Measurements from ENCODE around the gene BFSP2. TPM values are rescaled to one million over a fixed set of nuclear protein-coding genes. Genes with fewer than 3 reads are reported as not detected.

Gene BFSP2
- total RNA-seq, 1 donor from 2014 or later, result not detected

- Mint-ChIP-seq H3K4me3 (ENCODE audit: unreplicated experiment) (no peak overlapping the region), H3K27me3 (ENCODE audit: unreplicated experiment) (no peaks in the 10 kb centered on the region), H3K36me3 (ENCODE audit: low read depth, unreplicated experiment) (no peaks in the 10 kb centered on the region), H3K27ac (ENCODE audit: unreplicated experiment) (no peak overlapping the region), H3K4me1 (ENCODE audit: unreplicated experiment) (no peaks in the 10 kb centered on the region), H3K9me3 (ENCODE audit: unreplicated experiment) (no peaks in the 10 kb centered on the region)
- no peak for DNase-seq (ENCODE audit: low spot score)
- no peak for TF ChIP-seq CTCF (IDR thresholded peaks at IDR 0.05; ENCODE audit: unreplicated experiment)
Measured at GRCh38 chr3:133445108-133445507, 45.3 kb downstream of the BFSP2 start.

- H3K4me3 Mint-ChIP-seq (ENCODE audit: unreplicated experiment), result no peak overlapping the region
- TF ChIP-seq CTCF (IDR thresholded peaks at IDR 0.05; ENCODE audit: unreplicated experiment), result no peak
- H3K4me1 Mint-ChIP-seq (ENCODE audit: unreplicated experiment), result no peaks in the 10 kb centered on the region
- H3K9me3 Mint-ChIP-seq (ENCODE audit: unreplicated experiment), result no peaks in the 10 kb centered on the region
- DNase-seq (ENCODE audit: low spot score), result no peak
- H3K27me3 Mint-ChIP-seq (ENCODE audit: unreplicated experiment), result no peaks in the 10 kb centered on the region
- H3K27ac Mint-ChIP-seq (ENCODE audit: unreplicated experiment), result no peak overlapping the region
- no peaks in the 10 kb centered on the region for H3K36me3 Mint-ChIP-seq (ENCODE audit: low read depth, unreplicated experiment)
Measured at GRCh38 chr3:133447750-133448477, 48.1 kb downstream of the BFSP2 start.

GRCh38 chr3:133448478-133449122, 48.7 kb downstream of the BFSP2 start:
- Mint-ChIP-seq H3K9me3 (ENCODE audit: unreplicated experiment) (no peaks in the 10 kb centered on the region), H3K27me3 (ENCODE audit: unreplicated experiment) (no peaks in the 10 kb centered on the region), H3K36me3 (ENCODE audit: low read depth, unreplicated experiment) (no peaks in the 10 kb centered on the region), H3K4me3 (ENCODE audit: unreplicated experiment) (no peak overlapping the region), H3K27ac (ENCODE audit: unreplicated experiment) (no peak overlapping the region), H3K4me1 (ENCODE audit: unreplicated experiment) (no peaks in the 10 kb centered on the region)
- no peak for DNase-seq (ENCODE audit: low spot score)
- TF ChIP-seq CTCF (IDR thresholded peaks at IDR 0.05; ENCODE audit: unreplicated experiment), result no peak

- Mint-ChIP-seq H3K27me3 (ENCODE audit: unreplicated experiment) (no peaks in the 10 kb centered on the region), H3K36me3 (ENCODE audit: low read depth, unreplicated experiment) (no peaks in the 10 kb centered on the region), H3K4me3 (ENCODE audit: unreplicated experiment) (no peak overlapping the region), H3K27ac (ENCODE audit: unreplicated experiment) (no peak overlapping the region), H3K9me3 (ENCODE audit: unreplicated experiment) (no peaks in the 10 kb centered on the region), H3K4me1 (ENCODE audit: unreplicated experiment) (no peaks in the 10 kb centered on the region)
- TF ChIP-seq CTCF (IDR thresholded peaks at IDR 0.05; ENCODE audit: unreplicated experiment), result no peak
- no peak for DNase-seq (ENCODE audit: low spot score)
Measured at GRCh38 chr3:133451309-133451708, 51.5 kb downstream of the BFSP2 start.

- Mint-ChIP-seq H3K36me3 (ENCODE audit: low read depth, unreplicated experiment) (no peaks in the 10 kb centered on the region), H3K4me3 (ENCODE audit: unreplicated experiment) (no peak overlapping the region), H3K27ac (ENCODE audit: unreplicated experiment) (no peak overlapping the region), H3K9me3 (ENCODE audit: unreplicated experiment) (no peaks in the 10 kb centered on the region), H3K27me3 (ENCODE audit: unreplicated experiment) (no peaks in the 10 kb centered on the region), H3K4me1 (ENCODE audit: unreplicated experiment) (no peaks in the 10 kb centered on the region)
- DNase-seq (ENCODE audit: low spot score), result no peak
- no peak for TF ChIP-seq CTCF (IDR thresholded peaks at IDR 0.05; ENCODE audit: unreplicated experiment)
Measured at GRCh38 chr3:133452641-133453319, 52.9 kb downstream of the BFSP2 start.
